GM21390 (cell line): ENCODE results near the gene FBXW12.
"Not testable (repeated sequence)": the region's sequence is repeated elsewhere in the genome, so short reads cannot be mapped to it uniquely, and the experiment has no call there.

ENCODE experiments used
- ATAC-seq: cut with Tn5 transposase; IDR thresholded peaks from one replicate; pipeline ENCODE4 v1.9.1; 2021; ENCODE audit not compliant: unreplicated experiment

FBXW12 gene, protein sequence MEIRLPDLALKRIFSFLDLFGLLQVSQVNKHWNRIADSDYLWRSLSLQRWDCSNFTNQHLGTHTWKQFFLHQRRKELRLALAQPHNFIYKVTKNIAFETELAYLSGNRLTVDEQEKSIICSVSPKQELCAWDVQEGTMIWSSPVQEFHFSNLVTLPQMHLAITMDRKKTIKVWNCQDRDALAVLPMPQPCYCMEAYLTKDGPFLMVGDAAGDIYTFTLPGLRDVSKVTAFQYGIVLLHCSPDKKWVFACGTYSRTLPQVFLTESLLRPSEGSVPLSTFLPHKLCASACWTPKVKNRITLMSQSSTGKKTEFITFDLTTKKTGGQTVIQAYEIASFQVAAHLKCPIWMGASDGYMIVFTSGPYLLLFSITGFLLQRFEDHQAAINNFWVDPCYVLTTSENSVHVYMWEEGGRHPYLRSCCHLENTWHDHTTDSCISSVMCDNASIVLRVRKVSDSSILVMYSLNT

DNA sequence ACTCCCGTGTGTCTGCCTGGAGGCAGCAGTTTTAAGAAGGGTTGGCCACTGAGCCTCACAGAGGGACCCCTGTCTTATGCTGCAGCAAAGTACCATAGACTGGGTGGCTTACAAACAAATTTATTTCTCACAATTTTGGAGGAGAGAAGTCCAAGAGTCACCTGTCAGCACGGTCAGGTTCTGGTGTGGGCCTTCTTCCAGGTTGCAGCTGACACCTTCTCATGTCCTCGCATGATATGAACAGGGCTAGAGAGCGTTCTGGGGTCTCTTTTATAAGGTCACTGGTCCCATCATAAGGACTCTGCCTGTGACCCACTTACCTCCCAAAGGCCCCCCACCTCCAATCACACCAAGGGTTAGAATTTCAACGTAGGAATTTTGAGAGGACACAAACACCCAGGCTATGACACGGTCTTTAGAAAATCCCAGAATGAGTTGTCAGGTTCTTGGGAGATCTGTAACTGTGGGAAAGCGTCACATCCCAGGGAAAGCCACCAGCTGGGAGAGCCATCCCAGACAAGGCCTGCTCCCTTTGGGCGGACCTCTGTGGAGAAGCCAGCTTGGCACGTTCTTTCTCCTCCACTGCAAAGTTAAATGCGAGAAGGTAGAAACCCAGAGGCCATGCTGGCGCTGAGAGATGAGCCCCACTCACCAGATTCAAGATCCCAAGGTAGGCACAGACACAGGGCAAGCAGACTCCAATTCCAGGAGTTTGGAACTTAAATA lies at the start of gene FBXW12:
Gene FBXW12, plus strand, starts transcription at position 569 of the 726 bp plus-strand sequence. CDS start 549 bp downstream, outside the sequence.
- ATAC-seq, result no peak

DNA sequence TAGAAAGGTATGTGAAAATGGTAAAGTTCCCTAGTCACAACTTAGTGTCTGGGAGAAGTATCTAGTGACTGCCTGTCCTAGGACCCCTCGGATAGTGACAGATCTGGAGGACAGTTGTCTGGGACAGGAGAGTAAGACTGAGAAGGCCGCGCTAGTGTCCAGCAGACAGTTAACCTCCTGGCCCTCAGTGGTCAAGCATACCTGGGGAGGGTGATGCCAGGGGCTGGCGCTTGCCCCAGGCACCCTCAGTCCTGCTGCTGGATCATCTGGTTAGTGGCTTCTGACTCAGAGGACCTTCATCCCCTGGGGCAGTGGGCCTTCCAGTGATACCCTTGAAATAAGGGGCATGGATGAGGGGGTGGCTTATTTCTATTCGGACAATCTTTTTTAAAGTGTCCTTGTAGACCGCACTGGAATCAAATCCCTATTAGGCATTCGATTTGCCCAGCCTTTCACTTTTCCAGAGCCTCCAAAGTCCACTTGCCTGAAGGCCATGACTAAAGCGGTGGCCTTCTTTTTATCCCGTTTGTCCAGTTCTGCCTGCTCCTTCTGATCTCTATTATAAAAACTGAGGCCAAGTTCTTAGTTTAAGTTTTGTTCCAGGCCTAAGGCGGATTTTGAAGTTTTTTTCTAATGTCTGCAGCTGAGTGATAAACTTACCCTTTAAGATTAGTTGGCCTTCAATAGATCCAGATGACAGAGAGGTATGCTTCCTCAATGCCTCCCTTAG lies 40.1 kb upstream of the FBXW12 start:
- not testable (repeated sequence) for ATAC-seq

DNA sequence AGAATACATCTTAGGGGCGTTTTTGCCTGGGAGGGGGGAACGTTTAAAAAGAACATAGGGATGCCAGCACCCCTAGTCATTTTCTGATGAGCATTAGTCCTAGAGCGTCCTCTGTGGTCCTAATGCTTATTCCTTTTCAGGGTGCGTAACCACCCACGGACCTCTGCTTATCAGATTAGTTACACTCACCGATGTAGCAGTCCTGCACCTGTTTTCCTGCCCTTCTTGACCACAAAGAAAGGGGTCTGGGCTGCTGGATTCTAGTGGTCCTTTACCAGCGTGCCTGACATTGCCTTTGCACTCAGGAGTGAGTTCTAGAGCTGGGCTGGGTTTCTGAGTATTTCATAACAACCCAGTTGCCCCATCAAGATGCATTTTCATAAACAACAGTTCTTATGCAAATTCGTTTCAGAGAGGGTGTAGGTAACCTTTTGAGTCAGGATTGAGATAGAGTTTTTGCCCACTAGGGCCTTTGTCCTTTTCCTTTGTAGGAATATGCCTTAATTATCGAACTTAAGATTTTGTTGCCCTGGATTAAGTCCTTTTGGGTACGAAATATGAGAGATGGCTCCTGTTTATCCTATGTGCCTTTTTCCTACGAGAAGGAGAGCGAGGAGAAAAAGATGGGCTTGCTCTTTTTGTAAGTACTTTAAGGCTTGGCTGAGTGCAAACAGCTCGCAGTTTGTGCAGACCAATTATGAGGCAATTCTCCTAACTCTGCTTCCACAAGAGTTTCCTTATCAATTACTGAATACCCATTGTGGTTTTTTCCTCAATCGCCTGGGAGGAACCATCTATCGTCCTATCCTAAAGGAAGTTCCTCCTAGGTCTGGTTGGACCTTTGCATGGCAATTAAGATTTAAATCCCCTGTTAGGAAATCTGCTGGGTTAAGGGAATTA lies 38.4 kb upstream of the FBXW12 start, which contains the start of gene SPINK8:
Gene SPINK8, minus strand, starts transcription at position 316 of the 900 bp plus-strand sequence. CDS start 5,320 bp downstream, outside the sequence.
- ATAC-seq, result not testable (repeated sequence)

DNA sequence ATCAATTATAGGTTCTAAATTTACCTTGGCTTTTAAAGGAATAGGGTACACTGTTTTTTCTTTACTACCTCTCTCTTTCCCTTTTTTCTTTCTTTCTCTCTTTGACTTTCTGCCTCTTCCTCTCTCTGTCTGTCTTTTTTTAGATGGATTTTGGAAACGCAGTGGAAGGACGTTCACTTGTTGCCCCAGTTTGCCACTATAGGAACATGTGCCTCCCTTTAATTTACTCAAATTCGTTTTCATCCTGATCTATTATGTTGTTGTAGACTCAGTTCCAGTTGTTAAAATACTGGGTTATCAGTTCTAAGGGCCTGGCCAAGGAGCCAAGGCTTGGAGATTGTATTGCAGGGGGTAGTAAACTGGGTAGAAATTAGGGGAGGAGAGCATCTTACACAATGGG lies 37.4 kb upstream of the FBXW12 start:
- no peak for ATAC-seq

DNA sequence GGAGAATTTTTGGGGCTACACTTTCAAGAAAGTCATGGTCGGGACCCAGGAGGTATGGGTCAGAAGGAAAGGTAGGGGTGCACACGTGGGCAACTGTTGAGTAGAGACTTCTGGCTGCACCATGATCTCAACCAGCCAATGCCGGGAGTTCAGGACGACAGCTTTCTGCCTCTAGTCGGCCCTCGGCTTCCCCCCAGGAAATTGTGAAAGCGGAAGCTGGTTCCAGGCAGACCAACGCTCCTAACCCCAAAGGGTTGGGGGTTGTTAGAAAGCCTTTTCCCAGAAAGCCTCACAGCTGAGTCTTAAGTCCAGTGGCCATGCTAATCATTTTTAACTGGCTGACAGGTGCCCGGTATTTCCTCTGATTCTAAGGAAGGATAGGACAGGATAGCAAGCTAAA lies 36.7 kb upstream of the FBXW12 start:
- not testable (repeated sequence) for ATAC-seq

DNA sequence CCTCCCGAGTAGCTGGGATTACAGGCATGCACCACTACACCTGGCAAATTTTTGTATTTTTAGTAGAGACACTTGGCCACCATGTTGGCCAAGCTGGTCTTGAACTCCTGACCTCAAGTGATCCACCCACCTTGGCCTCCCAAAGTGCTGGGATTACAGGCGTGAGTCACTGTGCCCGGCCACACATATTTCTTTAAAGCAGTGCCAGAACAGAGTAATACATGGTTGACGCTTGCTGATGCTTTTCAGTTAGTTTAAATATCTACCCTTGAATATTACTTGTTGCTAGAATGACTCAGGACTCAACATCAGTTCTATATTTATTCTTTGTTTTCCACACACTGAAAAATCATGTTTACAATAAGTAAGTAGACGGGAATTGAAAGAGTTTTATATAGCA lies 34.5 kb upstream of the FBXW12 start:
- ATAC-seq, result not testable (repeated sequence)

DNA sequence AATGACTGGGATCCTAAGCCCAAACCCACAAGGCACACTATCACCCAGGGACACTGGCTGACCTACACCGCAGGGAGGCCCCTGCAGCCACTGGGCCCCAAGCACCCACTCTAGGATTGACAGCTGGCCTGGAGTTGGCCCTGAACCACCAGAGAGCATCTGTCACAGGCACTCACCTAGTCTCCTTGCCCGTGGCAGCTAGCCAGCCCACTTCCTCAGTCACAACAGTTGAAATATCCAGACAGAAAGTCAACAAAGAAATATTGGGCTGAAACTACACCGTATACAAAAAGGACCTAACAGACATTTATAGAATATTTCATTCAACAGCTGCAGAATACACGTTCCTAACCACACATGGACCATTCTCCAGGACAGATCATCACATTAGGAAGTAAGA lies 33.4 kb upstream of the FBXW12 start:
- ATAC-seq, result no peak

DNA sequence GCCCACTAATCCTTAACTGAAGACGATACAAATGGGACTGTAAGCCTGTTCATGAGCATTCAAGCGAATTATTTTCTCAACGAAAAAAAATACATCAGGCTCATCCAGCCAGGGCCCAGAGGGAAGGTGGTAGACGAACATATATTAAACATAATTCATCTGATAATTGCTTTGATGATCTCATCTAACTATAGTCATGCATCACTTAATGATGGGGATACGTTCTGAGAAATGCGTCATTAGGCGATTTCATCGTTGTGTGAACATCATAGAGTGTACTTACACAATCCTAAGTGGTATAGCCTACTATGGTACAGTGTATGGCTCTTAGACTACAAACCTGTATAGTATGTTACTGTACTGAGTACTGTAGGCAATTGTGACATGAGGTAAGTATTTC lies 28.6 kb upstream of the FBXW12 start:
- ATAC-seq, result no peak

DNA sequence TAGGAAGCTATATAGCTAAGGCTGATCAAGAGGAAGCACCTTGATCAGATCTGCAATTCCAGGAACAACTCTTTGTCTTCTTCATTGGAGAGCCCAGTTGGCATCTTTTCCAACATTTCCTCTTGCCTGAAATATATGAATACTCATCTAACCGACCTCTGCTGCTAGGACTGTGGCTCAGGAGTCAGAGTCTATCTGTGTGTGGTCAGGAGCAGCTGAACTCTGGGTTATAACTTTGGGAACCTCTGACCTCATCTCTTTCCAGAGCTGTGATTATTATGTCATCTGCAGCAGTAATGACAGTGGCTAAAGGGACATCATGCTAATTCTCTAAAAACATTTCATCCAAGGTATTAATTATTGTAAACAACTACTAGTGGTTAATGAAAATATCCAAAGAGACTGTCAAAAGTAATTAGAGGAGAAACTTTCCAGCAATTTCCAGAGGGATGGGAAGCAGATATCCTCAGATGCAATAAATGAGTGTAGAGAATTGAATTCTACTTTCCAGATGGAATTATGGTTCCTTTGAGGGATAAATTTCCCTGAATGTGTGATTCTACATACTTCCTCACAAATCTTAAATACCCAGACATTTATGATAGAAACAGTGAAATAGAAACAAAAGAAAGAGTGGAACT lies 27.0 kb upstream of the FBXW12 start:
- no peak for ATAC-seq

DNA sequence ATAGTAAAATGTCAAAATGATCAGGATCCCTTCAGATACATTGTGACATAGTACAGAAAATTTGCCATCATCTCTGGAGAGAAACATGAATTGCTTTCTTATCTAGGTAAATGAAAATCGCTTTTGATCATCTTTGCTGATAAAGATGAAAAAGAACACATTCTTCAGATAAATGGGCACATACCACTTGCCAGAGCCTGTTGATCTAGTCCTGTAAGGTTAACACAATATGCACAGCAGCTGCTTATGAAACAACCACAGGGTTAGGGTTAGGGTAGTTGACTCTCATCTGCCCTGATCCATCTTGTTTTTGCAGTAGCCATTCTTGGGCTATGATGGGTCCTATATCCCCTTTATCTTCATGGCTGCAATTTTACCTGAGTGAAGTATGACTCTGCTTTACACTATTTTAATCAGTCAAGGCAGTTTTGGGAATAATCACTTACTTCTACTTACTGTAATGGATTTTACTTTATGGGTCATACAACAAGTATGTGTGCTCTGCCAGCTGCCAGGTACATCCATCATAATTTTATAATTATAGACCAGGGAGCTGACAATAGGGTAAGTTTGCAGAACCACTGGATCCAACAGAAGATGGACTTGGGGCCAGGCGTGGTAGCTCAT lies 26.0 kb upstream of the FBXW12 start:
- ATAC-seq, result no peak

DNA sequence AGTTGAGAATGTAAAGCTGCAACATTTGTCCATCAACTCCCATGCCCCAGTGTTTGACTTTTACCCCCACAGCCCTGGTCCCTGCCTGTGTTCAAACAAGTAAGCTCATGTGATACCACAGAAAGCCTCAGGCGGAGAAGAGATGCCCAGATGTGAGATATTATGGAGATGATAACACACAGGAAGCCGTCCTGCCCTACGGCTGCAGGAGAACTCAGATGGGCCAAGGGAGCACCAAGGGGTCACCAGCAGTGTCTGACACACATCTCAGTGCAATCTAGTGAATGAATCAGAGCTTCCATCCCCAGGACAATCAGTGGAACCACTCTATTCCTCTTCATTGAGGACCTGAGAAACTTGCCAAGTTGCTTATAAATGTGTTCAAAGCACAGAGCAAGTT lies 24.5 kb upstream of the FBXW12 start:
- no peak for ATAC-seq

DNA sequence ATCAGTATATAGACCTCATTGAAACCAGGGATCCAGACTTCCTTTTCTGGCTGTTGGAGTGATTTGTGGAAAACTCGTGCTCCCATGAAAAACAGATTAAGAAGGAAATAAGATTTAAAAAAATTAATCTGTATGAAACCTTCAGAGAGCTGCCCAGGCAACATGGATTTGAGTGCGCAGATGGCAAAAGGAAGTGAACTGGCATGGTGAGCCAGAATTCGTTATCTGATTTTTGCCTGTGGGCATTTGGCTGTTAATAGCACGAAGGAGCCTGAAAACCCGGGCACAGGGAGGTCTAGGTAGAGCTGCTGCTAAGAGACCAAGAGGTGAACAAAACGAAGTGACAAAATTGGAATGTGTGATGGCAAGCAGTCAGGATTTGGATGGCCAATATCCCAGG lies 19.5 kb upstream of the FBXW12 start:
- ATAC-seq, result no peak

DNA sequence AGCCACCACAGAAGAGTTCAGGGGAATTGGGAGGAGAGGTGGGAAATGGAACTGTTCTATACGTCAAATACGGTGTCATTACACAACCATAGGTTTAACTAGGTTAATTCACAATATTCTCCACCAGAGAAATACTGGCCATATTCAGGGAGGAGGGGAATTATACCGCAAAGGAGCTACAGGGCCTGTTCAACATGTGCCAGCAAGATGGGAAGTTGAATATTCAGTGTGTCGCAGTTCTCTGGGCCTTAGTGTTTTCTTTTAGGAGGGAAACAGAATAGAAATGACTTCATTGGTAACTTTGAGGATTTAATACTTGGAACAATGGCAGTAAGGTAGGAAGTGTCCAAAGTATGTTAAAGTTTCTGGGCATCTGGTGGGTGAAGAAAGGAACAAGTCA lies 18.0 kb upstream of the FBXW12 start:
- ATAC-seq, result no peak

DNA sequence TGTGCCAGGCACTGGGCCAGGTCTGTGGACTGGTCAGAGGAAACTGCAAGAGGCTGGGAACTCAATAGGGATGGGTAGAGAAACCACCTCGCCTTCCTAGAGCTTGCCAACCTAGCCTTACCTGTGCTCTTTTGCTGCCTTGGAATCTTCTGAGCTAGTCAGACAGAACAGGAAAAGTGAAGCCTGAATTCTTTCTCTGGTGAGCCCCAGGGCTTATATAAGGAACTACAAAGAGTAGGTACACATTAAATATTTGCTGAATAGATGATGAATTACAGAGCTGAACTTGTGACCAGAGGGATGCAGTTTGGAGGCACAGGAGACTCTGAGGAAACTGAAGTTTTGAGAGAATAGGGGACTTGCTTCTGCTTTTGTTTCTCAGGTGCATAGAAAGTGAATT lies 15.6 kb upstream of the FBXW12 start:
- ATAC-seq, result no peak

DNA sequence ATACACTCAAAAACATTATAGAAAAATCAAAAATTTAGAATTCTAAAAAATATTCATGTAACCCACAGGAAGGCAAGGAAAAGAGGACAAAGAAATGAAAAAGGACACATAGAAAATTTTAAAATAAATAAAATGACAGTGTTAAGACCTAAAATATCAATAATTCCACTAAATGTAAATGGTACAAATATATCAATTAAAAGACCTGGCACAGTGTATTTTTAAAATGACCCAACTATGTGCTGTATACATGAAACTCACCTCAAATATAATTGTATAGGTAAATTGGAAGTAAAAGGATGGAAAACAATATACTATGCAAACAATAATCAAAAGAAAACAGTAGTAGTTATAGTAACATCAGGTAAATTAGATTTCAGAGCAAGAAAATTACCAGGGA lies 10.1 kb upstream of the FBXW12 start:
- no peak for ATAC-seq

DNA sequence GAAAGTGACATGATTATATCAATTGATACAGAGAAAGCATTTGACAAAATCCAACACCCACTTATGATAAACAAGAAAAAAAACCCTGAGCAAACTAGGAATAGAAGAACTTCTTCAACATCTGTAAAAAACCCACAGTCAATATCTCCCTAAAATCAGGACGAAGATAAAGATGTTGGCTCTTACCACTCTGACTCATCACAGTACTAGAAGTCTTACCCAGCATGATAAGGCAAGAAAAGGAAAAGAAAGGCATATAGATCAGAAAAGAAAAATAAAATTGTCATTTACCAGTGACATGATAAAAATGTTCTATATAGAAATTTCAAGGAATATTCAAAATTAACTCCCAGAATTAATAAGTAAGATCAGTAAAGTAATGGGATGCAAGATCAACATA lies 7.2 kb upstream of the FBXW12 start:
- ATAC-seq, result no peak

DNA sequence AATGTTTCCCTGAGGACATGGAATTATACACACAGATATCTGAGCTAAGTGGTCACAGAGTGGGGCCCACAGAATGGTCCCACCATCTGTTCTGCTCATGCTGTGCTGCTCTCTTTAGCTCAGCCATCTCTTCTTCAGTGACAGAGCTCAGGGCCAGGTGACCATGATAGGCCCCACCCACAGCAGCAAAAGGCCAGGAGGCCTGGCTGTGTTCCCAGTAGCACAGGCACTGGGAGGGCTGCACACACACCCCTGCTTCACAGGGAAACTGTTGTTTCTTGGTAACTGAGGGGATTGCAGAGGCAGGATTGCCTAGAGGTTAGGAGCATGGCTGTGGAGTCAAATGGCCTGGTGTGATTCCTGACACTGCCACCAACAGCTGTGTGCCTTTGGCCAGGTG lies 4.8 kb upstream of the FBXW12 start:
- ATAC-seq, result no peak

DNA sequence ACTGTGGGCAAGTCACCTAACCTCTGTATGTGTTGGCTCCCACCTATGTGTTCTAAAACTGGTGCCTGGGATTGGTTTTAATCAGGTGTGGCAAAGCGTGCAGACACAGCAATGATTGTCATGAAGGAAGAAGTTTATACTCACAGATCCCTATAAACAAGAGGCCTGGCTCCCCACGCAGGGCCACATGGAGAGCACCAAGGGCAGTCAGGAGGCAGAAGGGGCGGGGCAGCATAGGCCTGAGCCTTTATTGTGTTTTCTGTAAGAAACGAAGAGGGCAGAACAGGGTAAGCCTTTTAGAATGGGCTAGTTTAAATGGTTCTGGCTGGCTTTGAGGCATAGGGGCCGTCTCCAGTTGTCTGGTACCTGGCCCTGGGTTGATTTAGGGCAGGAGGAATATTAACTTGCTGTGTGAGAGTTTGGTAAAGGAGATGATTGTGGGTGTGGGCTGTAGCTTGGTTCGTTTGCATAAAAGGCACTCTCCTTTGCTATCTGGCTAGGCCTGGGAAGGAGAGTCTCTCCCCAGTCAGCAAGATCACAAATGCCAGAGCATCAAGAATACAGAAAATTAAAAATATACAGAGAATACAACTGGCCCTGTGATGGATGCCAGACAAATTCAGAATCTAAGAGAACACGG lies 2.2 kb upstream of the FBXW12 start:
- ATAC-seq, result no peak

DNA sequence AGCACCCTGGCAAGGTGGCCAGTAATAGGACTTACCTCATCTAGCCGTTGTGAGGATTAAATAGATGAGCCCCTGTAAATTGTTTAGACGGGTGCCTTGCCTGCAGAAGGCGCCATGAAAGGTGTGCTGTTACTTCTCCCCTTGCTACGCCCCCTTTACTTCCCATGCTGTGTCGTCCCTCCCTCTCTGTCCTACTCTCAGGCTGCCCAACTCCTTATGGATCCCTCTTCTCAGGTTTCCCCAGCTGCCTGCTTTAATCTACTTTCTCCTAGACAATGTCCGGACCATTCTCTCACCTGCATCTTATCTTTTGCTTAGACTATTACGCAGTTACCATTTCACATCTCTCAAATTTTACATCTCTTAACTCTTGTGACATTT lies 1.7 kb upstream of the FBXW12 start:
- no peak for ATAC-seq
